ENCODE data around the gene CCSER1.

CCSER1 gene

GRCh38 chr4:90606781-90607180 lies 479.6 kb downstream of the CCSER1 start:
- no peak for DNase-seq
- H3K4me3 ChIP-seq (ENCODE audit: low read depth, low read length): no peak overlapping the region
- no peaks in the 10 kb centered on the region for H3K27me3 ChIP-seq
- TF ChIP-seq CTCF (IDR thresholded peaks at IDR 0.05; ENCODE audit: low read depth, low read length): no peak
- H3K9me3 ChIP-seq: no peaks in the 10 kb centered on the region
- H3K36me3 ChIP-seq: no peaks in the 10 kb centered on the region
- no peaks in the 10 kb centered on the region for H3K4me1 ChIP-seq

GRCh38 chr4:90614371-90614770 lies 487.2 kb downstream of the CCSER1 start:
- H3K4me3 ChIP-seq (ENCODE audit: low read depth, low read length): no peak overlapping the region
- no peaks in the 10 kb centered on the region for H3K27me3 ChIP-seq
- no peaks in the 10 kb centered on the region for H3K36me3 ChIP-seq
- TF ChIP-seq CTCF (IDR thresholded peaks at IDR 0.05; ENCODE audit: low read depth, low read length): no peak
- no peak for DNase-seq
- no peaks in the 10 kb centered on the region for H3K9me3 ChIP-seq
- no peaks in the 10 kb centered on the region for H3K4me1 ChIP-seq

GRCh38 chr4:90621080-90621479 lies 493.9 kb downstream of the CCSER1 start:
- TF ChIP-seq CTCF (IDR thresholded peaks at IDR 0.05; ENCODE audit: low read depth, low read length): no peak
- no peaks in the 10 kb centered on the region for H3K4me1 ChIP-seq
- no peaks in the 10 kb centered on the region for H3K36me3 ChIP-seq
- H3K4me3 ChIP-seq (ENCODE audit: low read depth, low read length): no peak overlapping the region
- no peak for DNase-seq
- H3K9me3 ChIP-seq: no peaks in the 10 kb centered on the region
- H3K27me3 ChIP-seq: no peaks in the 10 kb centered on the region

- TF ChIP-seq CTCF (IDR thresholded peaks at IDR 0.05; ENCODE audit: low read depth, low read length): no peak
- DNase-seq: no peak
- H3K9me3 ChIP-seq: no peaks in the 10 kb centered on the region
- H3K4me3 ChIP-seq (ENCODE audit: low read depth, low read length): no peak overlapping the region
- no peaks in the 10 kb centered on the region for H3K36me3 ChIP-seq
- H3K4me1 ChIP-seq: no peaks in the 10 kb centered on the region
- H3K27me3 ChIP-seq: no peaks in the 10 kb centered on the region
Observed at GRCh38 chr4:90624781-90625180, 497.6 kb downstream of the CCSER1 start.

GRCh38 chr4:90641861-90642599 lies 514.8 kb downstream of the CCSER1 start:
- no peak for TF ChIP-seq CTCF (IDR thresholded peaks at IDR 0.05; ENCODE audit: low read depth, low read length)
- Histone ChIP-seq H3K4me3 (ENCODE audit: low read depth, low read length) (no peak overlapping the region), H3K27me3 (no peaks in the 10 kb centered on the region), H3K36me3 (no peaks in the 10 kb centered on the region), H3K9me3 (no peaks in the 10 kb centered on the region), H3K4me1 (no peaks in the 10 kb centered on the region)
- DNase-seq: no peak

- DNase-seq: no peak
- Histone ChIP-seq H3K4me1 (no peaks in the 10 kb centered on the region), H3K4me3 (ENCODE audit: low read depth, low read length) (no peak overlapping the region), H3K9me3 (no peaks in the 10 kb centered on the region), H3K36me3 (no peaks in the 10 kb centered on the region), H3K27me3 (no peaks in the 10 kb centered on the region)
- TF ChIP-seq CTCF (IDR thresholded peaks at IDR 0.05; ENCODE audit: low read depth, low read length): no peak
Observed at GRCh38 chr4:90643156-90643555, 516.0 kb downstream of the CCSER1 start.

Data from BE2C (cell line).